GM21390 (cell line): ENCODE results near the gene KLHL14.
A peak's percentile ranks its signal among the peaks of the same experiment; 100 is the strongest.

Source experiments
- ATAC-seq: cut with Tn5 transposase; IDR thresholded peaks from one replicate; pipeline ENCODE4 v1.9.1; 2021; ENCODE audit not compliant: unreplicated experiment

KLHL14 gene

GRCh38 chr18:32724071-32724749 is 48.6 kb downstream of the KLHL14 start:
- ATAC-seq: no peak

DNA sequence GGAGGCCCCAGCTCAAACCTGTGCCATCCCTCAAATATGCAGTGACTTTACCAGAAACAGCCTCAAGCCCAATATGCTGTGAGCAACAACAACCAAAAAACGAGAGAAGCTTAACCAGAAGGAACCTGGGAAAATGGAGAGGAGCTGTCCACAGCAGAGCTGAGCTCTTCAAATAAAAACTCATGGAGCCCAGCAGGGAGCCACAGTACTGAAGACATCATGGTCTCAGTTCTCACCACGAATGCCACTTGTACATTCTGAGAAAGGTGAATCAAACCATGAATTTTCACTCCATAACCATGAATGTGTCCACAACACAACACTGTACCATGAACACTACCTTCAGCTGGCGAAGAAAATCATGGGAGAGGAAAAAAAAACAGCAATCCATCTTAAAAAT is 50.5 kb downstream of the KLHL14 start:
- no peak for ATAC-seq

GRCh38 chr18:32717126-32717525 is 55.7 kb downstream of the KLHL14 start:
- no peak for ATAC-seq

DNA sequence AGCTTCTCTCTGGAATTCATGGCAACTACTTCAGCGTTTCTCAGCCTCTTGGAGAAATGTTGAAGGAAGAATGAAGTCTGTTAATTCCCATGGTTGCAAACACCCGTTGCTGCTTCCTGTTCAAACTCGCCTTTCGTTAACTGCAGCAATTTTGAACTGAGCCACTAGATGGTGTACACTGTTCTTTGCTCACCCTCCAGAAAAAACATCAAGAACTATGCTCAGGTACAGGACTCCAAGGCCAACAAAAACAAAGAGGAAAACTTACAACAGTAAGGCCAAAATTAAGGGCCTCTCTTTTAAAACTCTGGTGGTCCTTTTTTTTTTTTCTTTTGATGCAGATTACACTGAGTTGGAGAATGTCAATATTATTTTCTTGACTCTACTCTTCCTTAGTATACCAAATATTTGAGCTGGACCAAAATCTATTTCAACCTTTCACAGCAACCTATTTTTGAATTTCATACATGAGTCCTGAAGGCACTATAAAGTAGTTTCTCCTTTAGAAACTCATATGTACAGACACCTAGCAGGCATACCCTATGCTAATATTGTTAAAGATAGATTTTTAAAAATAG is 58.2 kb downstream of the KLHL14 start:
- peak; percentile 100 for ATAC-seq

- ATAC-seq: no peak
Observed at GRCh38 chr18:32712860-32713259, 60.0 kb downstream of the KLHL14 start.

GRCh38 chr18:32711862-32712261 is 61.0 kb downstream of the KLHL14 start:
- no peak for ATAC-seq

- ATAC-seq: no peak
Observed at GRCh38 chr18:32707586-32707985, 65.2 kb downstream of the KLHL14 start.

- no peak for ATAC-seq
Observed at GRCh38 chr18:32707147-32707546, 65.7 kb downstream of the KLHL14 start.

GRCh38 chr18:32701313-32701712 is 71.5 kb downstream of the KLHL14 start:
- no peak for ATAC-seq

- no peak for ATAC-seq
Observed at GRCh38 chr18:32698153-32698552, 74.7 kb downstream of the KLHL14 start.

DNA sequence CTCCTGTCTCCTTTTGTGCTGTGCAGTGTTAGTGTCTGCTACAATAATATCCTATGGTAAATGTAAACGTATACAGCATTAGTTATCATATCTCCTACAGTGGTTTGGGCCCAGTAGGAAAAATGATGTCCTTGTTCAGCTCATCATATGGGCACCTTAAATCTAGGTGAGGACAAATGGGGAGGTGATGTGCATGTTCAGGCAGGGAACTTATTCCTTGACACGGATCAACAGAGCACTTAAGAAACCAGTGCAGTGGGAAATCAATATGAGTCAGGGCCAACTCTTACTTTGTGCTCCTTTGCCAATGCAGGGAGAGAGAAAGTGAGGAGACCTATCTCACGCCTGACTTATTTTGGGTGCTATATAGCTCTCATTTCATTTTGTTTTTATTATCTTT is 76.4 kb downstream of the KLHL14 start:
- no peak for ATAC-seq

- ATAC-seq: no peak
Observed at GRCh38 chr18:32695534-32695933, 77.3 kb downstream of the KLHL14 start.

DNA sequence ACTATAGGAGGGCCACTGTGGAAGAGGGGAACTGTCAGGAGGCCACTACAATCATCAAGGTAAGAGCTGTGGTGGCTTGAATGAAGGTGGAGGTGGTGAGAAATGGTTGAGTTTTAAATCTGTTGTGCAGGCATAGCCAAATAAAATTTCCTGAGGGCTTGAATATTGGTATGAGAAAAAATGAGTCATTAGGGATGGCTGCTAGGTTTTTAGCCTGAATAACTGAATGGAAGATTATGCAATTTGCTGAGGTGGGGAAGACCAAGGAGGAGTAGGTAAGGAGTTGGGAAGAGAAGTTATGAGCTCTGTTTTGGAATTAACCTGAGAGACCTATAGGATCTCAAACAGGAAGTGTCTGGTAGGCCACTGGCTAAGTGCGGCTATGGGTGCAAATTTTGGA is 84.0 kb downstream of the KLHL14 start:
- no peak for ATAC-seq

DNA sequence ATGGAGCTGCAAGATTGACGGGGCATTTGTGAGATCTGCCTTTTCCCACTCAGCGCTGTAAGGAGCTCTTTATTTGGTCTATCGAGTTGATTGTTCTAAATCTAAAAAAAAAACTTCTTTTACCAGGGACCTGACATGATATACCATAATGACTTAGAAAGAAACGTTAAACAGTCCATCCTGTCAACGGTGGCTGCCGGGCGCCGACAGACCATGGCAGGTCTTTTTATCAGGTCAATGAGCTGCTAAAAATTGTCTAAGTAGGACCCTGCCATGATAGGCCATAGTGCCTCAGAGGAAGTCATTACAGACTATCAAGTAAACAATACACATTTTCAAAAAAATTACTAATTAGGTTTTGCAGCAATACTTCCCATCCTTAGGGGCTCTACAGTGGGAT is 87.9 kb downstream of the KLHL14 start:
- ATAC-seq: no peak

GRCh38 chr18:32684096-32684495 is 88.7 kb downstream of the KLHL14 start:
- ATAC-seq: no peak

- no peak for ATAC-seq
Observed at GRCh38 chr18:32683044-32683443, 89.8 kb downstream of the KLHL14 start.

DNA sequence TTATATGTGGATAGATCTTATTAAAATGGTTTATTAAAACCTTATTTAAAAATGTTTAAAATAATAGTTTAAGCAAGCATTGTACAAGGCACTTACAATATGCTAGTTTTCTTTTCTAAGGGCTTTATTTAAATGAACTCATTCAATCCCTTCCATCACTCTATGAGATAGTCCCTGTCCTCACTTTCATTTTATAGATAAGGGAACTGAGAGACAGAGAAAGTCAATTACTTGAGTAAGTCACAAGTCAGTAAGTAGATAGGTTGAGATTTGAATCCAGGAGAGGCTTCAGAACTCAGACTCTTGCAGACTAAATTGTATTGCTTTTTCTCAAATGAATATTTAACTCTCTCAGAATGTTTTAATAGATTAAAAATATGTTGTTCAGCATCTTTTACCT is 95.2 kb downstream of the KLHL14 start:
- no peak for ATAC-seq

GRCh38 chr18:32674491-32674890 is 98.3 kb downstream of the KLHL14 start:
- no peak for ATAC-seq

DNA sequence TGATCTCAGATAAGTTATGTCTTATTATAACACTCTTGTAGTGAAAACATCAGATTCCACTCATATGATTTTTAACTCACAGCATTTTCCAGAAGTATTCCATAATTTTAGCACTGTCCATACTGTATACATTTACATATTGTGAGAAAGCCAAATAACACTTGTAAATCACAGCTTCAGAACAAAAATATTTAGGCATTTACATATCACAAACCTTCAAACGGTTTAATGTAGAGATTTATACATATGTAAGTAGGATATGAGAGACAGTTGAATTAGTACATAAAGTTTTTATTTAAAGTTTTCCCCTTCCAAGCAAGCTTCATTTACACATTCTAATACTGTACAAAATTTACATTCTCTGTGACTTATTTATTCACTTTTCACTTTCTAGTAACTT is 100.4 kb downstream of the KLHL14 start:
- no peak for ATAC-seq

DNA sequence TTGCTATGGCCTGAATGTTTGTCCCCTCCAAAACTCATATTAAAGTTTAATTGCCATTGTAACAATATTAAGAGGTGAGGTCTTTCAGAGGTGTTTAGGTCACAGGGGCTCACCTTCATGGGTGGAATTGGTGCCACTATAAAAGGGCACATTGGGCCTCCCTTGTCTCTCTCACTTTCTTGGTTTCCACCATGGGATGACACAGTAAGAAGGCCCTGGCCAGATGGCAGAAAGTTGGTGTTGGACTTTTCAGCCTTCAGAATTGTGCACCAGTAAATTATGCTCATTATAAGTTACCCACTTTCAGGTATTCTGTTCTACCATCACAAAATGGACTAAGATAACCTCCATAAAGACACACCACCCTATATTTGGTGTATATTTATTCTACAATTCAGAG is 102.1 kb downstream of the KLHL14 start:
- ATAC-seq: no peak

- ATAC-seq: no peak
Observed at GRCh38 chr18:32669549-32670165, 103.2 kb downstream of the KLHL14 start.

DNA sequence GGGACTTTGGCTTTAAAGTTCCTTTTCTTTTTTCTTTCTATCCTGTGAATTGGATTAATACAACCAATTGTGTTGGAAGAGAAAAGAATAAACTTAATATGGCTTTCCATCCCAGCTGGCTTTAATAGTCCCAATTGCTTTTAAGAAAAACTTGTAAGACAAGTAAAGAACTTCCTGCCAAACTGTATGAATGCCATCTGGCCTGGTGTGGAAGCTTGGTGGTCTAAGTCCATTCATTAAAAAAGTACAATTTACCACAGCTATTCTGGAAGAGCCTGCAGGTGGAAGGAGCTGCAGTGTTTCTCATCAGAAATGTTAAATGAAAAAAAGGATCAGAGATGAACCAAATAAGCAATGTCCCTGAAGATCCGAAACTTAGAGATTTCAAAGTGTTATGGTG is 103.9 kb downstream of the KLHL14 start:
- ATAC-seq: no peak
